Esophagus muscularis mucosa (tissue), 4 donors: Measurements from ENCODE around the gene MSRB1. TPM values are rescaled to one million over a fixed set of nuclear protein-coding genes. Genes with fewer than 3 reads are reported as not detected.

ENCODE experiments used
- DNase-seq: peaks from one replicate; pipeline ENCODE4 v3.0.0-alpha.2; 2017; ENCODE audit errors: extremely low spot score
- H3K27ac ChIP-seq, 4 donors: fragments of 200-600 bp; sonication (generic); replicated peaks in 1 of 4; 1 replicate in 3 of 4; 2 replicates in 1 of 4; pipeline ENCODE4 v1.5.1; 2016 to 2019; ENCODE audit warnings: mild to moderate bottlenecking in 1 of 4
- H3K27me3 ChIP-seq, 4 donors: fragments of 200-600 bp; sonication (generic); one replicate each; pipeline versions ENCODE4 v1.5.1 to v1.6.0; 2016 to 2019
- H3K36me3 ChIP-seq, 4 donors: fragments of 200-600 bp; sonication (generic); one replicate each; pipeline ENCODE4 v1.5.1; 2016 to 2019
- H3K4me1 ChIP-seq, 4 donors: fragments of 200-600 bp; sonication (generic); one replicate each; pipeline ENCODE4 v1.5.1; 2016 to 2019
- H3K4me3 ChIP-seq, 4 donors: fragments of 200-600 bp; sonication (generic); 1 replicate in 2 of 4; 2 replicates in 2 of 4; pipeline ENCODE4 v1.5.1; 2016 to 2019; ENCODE audit warnings: mild to moderate bottlenecking in 4 of 4, moderate library complexity in 1 of 4
- H3K9me3 ChIP-seq, 4 donors: fragments of 200-600 bp; sonication (generic); 1 replicate in 3 of 4; 2 replicates in 1 of 4; pipeline ENCODE4 v1.5.1; 2016 to 2019
- CTCF ChIP-seq, 3 experiments: fragments of 200-600 bp in 2 of 3; fragments of 450-650 bp in 1 of 3; sonication (generic) in 2 of 3; IDR thresholded peaks; one replicate each; pipeline ENCODE4 v1.5.1; 2017 to 2019; ENCODE audit warnings: antibody characterized with exemption in 3 of 3, mild to moderate bottlenecking in 2 of 3, moderate library complexity in 1 of 3
- EP300 ChIP-seq: sonication (generic); formaldehyde crosslinking; IDR thresholded peaks from one replicate; pipeline ENCODE4 v1.6.1; 2017; ENCODE audit warnings: antibody characterized with exemption
- POLR2A ChIP-seq: fragments of 450-650 bp; IDR thresholded peaks from one replicate; pipeline ENCODE4 v1.6.1; 2017; ENCODE audit warnings: antibody characterized with exemption, moderate library complexity, mild to moderate bottlenecking, low read depth
- POLR2AphosphoS5 ChIP-seq, 2 donors: sonication (generic); formaldehyde crosslinking; IDR thresholded peaks; one replicate each; pipeline ENCODE4 v1.6.1; 2017; ENCODE audit warnings: antibody characterized with exemption in 2 of 2
- WGBS: methylation state at CpG from one replicate; pipeline ENCODE4 v1.1.5; 2018; 5-methylcytosine and 5-hydroxymethylcytosine counted together
- intact Hi-C: fragments of 100-400 bp; cut with DNase I; formaldehyde crosslinking; loops from one replicate; pipeline ENCODE4 v1.15.1; 2023
- total RNA-seq, 4 donors: library from RNA; depleted of rRNA; stranded (reverse); fragments of >200 nt; gene quantifications; one replicate each; pipeline versions ENCODE4 v1.1.0 to v1.2.1, GENCODE V29; 2016

MSRB1 gene
- total RNA-seq, 4 donors from 2014 or later, result 46.0 to 78.7 (median 53.1) TPM

- Histone ChIP-seq H3K9me3 (no peaks in the 10 kb centered on the region), H3K4me3 (no peak overlapping the region), H3K36me3 (peaks cover 31 to 43% (median 38%) of the 10 kb centered on the region in 4 donors), H3K27me3 (peaks cover 0 to 62% (median 42%) of the 10 kb centered on the region in 4 donors), H3K27ac (no peak overlapping the region), H3K4me1 (peaks cover 37 to 59% (median 46%) of the 10 kb centered on the region in 4 donors)
- intact Hi-C loops, result no loop called here
- TF ChIP-seq POLR2AphosphoS5 (IDR thresholded peaks at IDR 0.05) (no peak), CTCF (IDR thresholded peaks at IDR 0.05) (no peak), POLR2A (no peak), EP300 (no peak)
- no peak for DNase-seq
- no CpG with 5 or more reads among the region's 5 CpGs for WGBS
Measured at GRCh38 chr16:1982013-1982433, 39.0 kb upstream of the MSRB1 start.

- no peak for DNase-seq
- Histone ChIP-seq H3K4me3 (no peak within 1 kb of the TSS), H3K4me1 (peaks cover 37 to 59% (median 46%) of the 10 kb centered on the region in 4 donors), H3K27ac (no peak within 1 kb of the TSS), H3K9me3 (no peaks in the 10 kb centered on the region), H3K36me3 (peaks cover 35 to 43% (median 38%) of the 10 kb centered on the region in 4 donors), H3K27me3 (peaks cover 0 to 68% (median 44%) of the 10 kb centered on the region in 4 donors)
- TF ChIP-seq POLR2A (no peak), EP300 (no peak), POLR2AphosphoS5 (IDR thresholded peaks at IDR 0.05) (no peak), CTCF (IDR thresholded peaks at IDR 0.05) (no peak)
- 56% methylated on average over 2 of the region's 6 CpGs for WGBS
- intact Hi-C loops, result no loop called here
Measured at GRCh38 chr16:1981398-1981836, 38.4 kb upstream of the MSRB1 start, which contains the start of gene NOXO1. Gene NOXO1, minus strand, starts transcription at chr16:1981469. Its CDS starts 290 bp downstream, at chr16:1981179.

- peaks cover 0 to 75% (median 44%) of the 10 kb centered on the region in 4 donors for H3K27me3 ChIP-seq
- intact Hi-C loops, result no loop called here
- whole genome bisulfite sequencing, result 20% methylated on average over 3 of the region's 16 CpGs
- no peak overlapping the region for H3K4me3 ChIP-seq
- TF ChIP-seq POLR2A, result no peak
- TF ChIP-seq CTCF (IDR thresholded peaks at IDR 0.05), result no peak
- no peak for TF ChIP-seq POLR2AphosphoS5 (IDR thresholded peaks at IDR 0.05)
- no peak for TF ChIP-seq EP300
- peaks cover 35 to 43% (median 38%) of the 10 kb centered on the region in 4 donors for H3K36me3 ChIP-seq
- no peak overlapping the region for H3K27ac ChIP-seq
- no peaks in the 10 kb centered on the region for H3K9me3 ChIP-seq
- H3K4me1 ChIP-seq, result peaks cover 37 to 52% (median 43%) of the 10 kb centered on the region in 4 donors
- DNase-seq, result no peak
Measured at GRCh38 chr16:1980770-1981087, 37.7 kb upstream of the MSRB1 start.

- H3K4me1 ChIP-seq, result peaks cover 32 to 46% (median 38%) of the 10 kb centered on the region in 4 donors
- no peak for DNase-seq
- H3K9me3 ChIP-seq, result no peaks in the 10 kb centered on the region
- 0% methylated on average over 14 of the region's 53 CpGs for WGBS
- peaks cover 37 to 43% (median 39%) of the 10 kb centered on the region in 4 donors for H3K36me3 ChIP-seq
- peaks cover 0 to 80% (median 47%) of the 10 kb centered on the region in 4 donors for H3K27me3 ChIP-seq
- H3K27ac ChIP-seq, result no peak overlapping the region
- no peak for TF ChIP-seq POLR2AphosphoS5 (IDR thresholded peaks at IDR 0.05)
- TF ChIP-seq POLR2A, result no peak
- no peak for TF ChIP-seq CTCF (IDR thresholded peaks at IDR 0.05)
- no peak for TF ChIP-seq EP300
- intact Hi-C loops, result no loop called here
- no peak overlapping the region for H3K4me3 ChIP-seq
Measured at GRCh38 chr16:1980030-1980769, 37.2 kb upstream of the MSRB1 start.
